B cell (primary cell): ENCODE measurements around the gene PSMG3.

Source experiments
- EZH2 ChIP-seq: IDR thresholded peaks from 2 replicates; pipeline ENCODE4 v1.6.1; 2012; ENCODE audit warnings: borderline replicate concordance, low read depth, mild to moderate bottlenecking, moderate library complexity, low read length; ENCODE audit not compliant: insufficient read depth, poor library complexity, severe bottlenecking
- TF ChIP-seq, protein P1 (sequence below): fragments of 200-600 bp; IDR thresholded peaks from one replicate; pipeline ENCODE4 v1.8.0; 2022; ENCODE audit warnings: antibody characterized with exemption, mild to moderate bottlenecking

DNA sequence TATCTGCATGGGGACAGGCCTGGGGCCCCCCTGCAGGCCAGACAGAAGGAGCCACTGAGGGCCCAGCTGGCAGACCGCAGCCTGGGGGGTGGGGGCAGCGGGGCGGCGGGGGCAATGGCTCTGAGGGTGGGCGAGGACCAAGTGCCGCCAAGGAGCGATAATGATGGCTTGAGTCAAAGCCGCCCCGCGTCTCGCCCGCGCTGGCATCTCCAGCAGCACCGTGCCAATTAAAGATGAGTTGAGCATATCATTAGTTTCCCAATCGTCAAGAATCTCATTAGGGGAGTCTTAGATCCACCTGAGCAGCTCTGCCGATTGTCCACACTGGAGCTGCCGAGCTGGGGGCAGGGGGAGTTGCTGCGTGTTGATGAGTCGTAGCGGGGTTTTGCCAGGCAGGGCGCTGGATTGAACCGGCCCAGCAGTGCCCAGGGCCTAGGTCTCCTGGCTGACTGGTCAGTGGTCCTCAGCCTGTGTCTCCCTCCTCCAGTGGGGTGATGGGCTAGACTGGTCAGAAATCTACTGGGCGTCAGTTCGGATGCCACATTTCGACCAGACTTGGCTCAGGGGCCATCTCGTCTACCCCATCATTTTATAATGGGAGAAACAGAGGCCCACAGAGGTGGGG is 41.0 kb upstream of the PSMG3 start:
- TF ChIP-seq, protein P1, sequence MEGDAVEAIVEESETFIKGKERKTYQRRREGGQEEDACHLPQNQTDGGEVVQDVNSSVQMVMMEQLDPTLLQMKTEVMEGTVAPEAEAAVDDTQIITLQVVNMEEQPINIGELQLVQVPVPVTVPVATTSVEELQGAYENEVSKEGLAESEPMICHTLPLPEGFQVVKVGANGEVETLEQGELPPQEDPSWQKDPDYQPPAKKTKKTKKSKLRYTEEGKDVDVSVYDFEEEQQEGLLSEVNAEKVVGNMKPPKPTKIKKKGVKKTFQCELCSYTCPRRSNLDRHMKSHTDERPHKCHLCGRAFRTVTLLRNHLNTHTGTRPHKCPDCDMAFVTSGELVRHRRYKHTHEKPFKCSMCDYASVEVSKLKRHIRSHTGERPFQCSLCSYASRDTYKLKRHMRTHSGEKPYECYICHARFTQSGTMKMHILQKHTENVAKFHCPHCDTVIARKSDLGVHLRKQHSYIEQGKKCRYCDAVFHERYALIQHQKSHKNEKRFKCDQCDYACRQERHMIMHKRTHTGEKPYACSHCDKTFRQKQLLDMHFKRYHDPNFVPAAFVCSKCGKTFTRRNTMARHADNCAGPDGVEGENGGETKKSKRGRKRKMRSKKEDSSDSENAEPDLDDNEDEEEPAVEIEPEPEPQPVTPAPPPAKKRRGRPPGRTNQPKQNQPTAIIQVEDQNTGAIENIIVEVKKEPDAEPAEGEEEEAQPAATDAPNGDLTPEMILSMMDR: no peak
- TF ChIP-seq EZH2: no peak
